Eye (tissue), 1 donor: ENCODE results near the gene FAM117A.
"Not testable (repeated sequence)": the region's sequence is repeated elsewhere in the genome, so short reads cannot be mapped to it uniquely, and the experiment has no call there.

Source experiments
- DNase-seq: peaks from one replicate; pipeline ENCODE4 v3.0.0-alpha.2; 2015

Gene FAM117A

DNA sequence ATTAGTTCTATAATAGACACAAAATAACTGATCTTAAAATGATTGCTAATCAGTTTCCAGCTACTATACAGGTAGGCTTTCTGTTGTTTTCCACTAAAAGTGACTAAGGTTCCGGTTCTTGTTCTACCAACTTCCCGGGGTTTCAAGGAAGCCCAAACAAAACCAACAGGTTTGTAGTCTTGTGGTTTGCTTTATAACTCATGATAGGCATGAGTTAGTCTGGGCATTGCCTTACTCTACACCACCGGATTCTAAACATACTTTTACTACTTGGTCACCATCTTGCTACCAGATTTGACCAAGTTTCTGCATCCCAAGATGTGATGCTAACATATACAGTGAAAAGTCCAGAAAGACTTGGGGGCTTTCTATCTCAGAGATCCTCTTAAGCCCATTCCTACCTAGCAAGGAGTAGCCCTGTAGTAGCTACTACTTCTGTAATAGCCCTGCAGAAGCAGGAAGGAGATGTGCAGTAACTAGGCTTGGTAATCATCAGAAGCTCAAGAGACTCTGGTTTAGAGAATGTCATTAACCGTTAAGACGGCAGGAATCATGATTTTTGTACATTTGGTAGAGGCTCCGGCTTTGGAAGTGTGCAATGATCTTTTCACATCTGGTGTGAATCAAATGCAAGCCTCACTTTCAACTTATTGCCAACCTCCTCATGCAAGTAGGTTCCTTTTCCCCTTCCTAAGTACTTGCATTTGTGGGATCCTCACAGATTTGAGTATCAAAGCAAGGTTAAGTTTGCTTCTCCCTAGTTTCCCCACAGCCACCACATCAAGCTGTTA, 1.6 kb downstream of the FAM117A start:
- peak; percentile 48 for DNase-seq

DNA sequence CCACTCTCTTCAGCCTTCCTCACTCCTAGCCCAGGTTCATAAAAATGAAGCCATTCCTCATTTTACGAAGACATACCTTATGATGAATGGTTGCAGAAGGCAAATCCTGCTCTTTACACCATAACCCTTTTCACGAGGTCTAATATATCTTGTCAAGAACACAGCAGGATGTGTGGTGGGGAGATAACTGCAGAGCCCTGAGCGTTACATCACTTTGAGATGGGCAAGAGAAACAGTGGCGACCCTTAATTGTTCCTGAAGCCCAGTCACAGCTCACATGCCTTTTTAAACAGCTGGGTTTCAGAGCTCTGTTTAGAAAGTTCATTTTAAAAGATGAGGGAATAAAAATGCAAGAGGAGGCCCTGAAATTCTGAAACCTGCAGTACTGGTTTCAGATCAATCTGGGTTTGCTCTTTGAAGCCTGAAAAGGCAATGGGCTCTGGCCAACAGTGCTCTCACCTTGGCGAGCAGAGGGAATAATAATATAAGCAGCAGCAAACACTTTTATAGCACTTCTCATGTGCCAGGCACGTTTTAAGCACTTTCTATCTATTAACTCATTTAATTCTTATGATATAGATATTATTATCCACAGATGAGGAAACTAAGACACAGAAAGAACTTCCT, 2.9 kb downstream of the FAM117A start:
- DNase-seq, result no peak

DNA sequence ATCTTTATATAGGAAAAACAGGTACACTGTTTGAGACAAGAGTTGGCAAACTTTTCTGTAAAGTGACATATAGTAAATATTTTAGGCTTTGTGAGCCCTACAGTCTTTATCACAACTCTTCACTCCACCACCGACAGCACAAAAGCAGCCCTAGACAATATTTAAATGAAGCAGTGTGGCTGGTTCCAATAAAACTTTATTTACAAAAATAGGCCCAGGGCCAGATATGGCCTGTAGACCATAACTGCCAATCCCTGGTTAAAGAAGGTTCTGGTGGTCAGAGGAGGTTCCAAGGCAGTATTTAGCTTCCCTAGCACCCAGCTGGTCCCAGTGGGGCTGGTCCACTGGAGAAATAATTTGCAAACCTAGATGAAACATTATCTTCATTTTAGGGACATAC, 3.6 kb downstream of the FAM117A start:
- no peak for DNase-seq

DNA sequence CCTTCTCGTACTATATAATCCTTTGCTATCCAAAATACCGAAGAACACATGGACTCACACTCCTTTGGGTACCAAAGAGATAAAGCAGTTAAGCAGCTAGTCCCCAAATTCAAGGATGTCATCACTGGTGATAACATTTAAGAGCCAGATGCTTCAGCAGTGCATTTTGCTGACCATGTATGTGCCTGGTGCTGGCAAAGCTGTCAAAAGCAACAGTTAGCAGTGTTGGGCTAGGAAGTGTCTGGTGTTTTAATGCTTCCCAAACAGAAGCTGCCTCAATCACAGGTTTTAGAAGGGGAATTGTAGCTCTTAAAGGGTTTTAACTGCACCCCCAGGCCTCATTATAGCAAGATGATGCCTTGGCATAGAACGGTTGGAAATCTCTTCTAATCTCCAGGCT, 4.7 kb downstream of the FAM117A start:
- no peak for DNase-seq

DNA sequence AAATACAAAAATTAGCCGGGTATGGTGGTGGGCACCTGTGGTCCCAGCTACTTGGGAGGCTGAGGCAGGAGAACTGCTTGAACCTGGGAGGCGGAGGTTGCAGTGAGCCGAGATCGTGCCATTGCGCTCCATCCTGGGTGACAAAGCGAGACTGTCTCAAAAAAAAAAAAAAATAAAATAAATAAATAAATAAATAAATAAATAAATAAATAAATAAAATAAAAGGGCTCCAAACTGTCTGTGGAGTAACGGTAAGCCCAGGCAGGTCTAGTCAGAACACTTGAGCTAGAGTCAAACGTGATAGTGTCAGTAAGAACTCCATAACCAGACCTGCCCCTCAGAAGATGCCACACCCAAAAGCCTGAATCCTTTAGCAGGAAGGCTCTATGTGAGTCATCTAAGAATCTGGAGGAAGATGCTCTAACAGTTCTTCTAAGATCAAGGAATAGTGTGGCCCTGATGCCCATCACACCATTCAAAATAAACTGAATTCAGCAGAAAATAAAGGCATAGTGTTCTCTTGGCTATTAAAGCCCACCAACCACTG, 5.4 kb downstream of the FAM117A start:
- not testable (repeated sequence) for DNase-seq

DNA sequence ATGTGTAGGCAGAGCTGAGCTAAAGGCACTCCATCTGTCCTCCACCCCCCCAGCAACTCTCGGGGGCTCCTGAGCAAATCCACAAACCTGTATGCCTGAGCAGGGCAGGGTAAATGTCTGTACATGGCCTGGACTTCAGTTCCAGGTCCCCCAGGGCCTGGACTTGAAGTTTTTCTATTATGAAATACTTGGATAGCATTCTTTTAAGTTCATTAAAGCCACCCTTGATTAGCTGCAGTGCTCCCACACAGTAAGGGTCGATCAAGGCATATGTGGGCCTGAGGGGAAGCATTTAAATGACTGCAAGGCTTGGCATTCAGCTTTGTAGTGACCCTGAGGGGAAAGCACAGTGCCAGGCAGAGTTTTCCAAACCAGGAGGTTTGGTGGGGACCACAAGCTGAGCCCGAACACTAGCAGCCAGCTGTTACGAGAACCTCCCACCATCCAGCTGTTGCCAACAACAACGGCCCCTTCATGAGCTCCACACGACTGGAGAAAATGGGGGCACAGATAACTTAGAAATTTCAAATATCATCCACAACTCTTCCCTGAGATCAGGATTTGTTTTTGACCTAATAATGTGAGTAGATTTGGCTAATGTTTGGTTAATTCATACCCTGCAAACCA, 6.7 kb downstream of the FAM117A start:
- no peak for DNase-seq

DNA sequence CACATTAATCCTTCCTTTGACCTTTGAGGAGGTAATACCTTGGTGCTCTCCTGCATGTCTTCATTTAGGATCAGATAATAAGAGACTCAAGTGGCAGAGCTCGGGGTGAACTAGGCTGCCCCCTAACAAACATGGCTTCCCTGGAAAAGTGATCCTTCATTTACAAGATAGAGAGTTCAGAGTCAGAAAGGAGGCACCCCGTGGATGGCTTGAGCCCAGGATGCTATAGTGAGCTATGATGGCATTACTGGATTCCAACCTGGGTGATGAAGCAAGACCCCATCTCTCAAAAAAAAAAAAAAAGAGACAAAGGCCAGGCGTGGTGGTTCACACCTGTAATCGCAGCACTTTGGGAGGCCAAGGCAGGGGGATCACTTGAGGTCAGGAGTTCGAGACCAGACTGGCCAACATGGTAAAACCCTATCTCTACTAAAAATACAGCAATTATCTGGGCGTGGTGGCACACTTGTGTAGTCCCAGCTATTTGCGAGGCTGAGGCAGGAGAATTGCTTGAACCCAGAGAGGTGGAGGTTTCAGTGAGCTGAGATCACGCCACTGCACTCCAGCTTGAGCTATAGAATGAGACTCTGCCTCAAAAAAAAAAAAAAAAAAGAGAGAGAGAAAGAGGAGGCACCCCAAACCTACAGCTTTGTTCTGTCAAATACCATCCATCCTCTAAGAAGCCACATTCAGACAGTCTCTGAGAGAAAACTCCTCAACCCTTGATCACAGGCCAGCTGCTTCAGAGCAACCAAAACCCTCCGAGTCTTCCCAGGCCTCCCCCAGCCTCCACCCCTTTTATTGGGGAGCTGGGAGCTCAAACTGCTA, 7.4 kb downstream of the FAM117A start:
- DNase-seq, result no peak

DNA sequence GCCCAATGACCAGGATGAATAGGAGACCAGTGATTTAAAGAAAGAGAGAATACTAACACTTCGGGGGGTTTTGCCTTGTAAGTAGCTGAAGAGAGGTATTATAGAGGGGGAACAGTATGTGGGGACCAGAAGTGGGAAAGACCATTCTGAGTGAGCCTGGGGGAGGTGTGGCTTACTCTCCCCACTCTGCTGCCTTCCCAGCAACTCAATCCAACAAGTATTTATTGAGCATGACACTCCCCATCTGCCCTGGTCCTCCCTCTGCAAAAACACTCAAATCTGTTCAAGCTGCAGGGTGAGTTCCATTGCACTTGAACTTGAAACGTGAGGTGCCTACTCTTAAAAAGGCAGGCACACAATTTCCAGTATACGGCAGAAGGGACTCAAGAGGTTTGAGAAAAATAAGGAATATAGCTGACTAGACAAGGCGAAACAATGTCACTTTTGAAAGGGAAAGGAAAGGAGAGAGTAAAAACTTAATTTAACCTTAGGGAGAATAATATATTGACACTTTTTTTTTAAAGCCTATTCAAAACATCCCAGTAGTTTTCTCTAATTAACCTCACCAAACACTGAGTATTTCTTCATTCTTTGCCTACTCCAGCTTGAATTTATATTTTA, 8.2 kb downstream of the FAM117A start:
- no peak for DNase-seq

DNA sequence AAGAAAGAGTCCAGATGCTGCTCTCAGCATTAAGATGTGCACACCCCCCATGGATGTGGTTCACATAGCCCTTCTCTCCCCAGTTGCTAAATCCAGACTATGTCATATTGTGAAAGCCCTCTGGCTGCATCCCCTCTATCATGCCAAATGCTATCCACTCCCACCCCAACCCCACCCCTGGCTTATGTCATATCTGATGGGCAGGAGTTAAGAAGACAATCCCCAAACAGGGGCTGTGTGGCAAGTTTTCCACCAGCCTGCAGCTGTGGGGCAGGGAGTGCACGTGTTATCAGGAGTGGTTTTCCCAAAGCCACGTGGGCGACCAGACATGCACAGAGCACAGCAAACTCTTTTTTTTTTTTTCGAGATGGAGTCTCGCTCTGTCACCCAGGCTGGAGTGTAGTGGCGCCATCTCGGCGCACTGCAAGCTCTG, 10.0 kb downstream of the FAM117A start:
- no peak for DNase-seq

DNA sequence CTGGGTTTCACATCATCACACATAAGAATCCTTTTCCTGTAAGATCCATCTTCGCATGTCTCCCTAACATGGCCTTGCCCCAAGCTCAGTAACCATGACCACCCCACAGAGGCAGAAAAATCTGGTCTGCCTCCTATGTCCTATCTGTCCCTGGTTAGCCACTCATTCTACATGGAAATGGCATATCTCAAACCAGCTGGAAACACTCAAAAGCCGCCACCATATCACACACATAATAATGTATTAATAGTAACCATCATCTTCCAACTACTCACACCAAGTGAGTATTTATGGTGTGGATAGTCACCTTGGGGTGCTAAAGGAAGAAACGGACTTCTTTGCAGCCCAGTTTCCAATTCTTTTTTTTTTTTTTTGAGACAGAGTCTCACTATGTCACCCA, 11.4 kb downstream of the FAM117A start:
- no peak for DNase-seq

DNA sequence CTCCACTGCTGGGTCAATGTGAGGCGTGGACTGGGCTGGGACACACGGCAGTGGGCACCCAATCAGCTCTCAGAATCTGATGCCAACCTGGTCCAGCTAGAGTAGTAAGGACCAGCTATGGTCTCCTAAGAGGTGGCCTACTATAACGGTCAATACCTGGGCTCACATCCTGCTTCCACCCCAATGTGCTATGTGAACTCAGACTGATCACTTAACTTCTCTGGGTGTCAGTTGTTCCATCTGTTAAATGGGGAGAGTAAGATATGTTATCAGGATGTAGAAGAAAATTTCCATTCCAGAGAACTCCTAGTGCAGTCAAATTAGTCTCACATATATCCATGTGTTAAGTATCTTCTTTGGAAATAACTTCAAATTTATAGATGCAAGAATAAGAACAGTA, 14.2 kb downstream of the FAM117A start:
- DNase-seq, result no peak

DNA sequence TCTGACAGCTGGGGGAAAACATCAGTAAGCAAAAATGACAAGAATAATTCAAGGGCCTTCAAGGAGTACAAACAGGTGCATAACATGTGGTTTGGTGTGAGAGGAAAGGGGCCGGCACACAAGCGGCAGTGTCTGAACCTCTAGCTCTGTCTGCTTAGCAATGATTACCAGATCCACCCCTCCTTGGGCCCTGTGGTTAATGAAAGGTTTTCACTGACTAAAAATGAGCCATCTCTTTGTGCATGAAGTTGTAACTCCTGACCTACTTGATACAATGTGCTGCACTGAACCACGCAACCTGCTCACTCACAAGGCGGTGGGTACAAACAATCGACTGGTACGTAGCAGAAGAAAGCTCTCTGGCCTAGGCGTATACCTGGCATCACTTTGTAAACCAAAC, 15.1 kb downstream of the FAM117A start:
- DNase-seq, result no peak

DNA sequence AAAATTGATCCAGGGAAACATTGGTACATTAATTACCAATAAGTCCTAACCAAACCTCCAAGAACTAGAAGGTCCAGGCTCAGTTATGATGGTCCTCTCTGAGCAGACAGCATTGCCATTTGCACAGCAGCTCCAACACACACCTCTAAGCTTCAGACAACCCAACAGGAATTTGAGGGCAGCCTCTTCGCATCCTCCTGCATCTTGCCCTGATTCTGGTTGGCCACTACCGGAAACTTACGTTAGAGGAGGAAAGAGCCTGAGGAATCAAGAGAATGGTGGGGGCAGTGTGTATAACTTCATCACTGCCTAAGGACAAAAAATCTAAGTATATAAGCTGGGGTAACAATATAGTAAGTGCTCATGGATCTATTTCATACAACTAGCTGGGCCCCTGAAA, 15.7 kb downstream of the FAM117A start:
- no peak for DNase-seq

DNA sequence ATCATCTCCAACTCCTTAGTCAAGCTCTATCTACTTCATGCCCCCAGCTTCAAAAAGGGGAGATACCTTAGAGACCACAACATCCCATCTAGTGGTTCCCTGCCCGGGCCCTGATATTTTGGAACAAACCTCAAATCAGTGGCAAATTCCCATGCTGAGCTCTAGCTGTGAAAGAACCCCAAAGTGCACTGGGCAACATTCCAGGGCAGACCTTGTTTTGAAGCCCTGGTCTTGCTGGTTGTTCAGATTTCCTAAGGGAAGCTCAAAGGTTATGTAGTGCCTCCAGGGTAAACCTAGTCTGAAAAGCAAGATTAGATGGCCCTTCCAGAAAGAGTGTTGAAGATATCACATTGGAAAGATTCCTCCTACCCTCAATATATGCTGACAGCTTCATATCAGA, 16.3 kb downstream of the FAM117A start:
- DNase-seq, result no peak

DNA sequence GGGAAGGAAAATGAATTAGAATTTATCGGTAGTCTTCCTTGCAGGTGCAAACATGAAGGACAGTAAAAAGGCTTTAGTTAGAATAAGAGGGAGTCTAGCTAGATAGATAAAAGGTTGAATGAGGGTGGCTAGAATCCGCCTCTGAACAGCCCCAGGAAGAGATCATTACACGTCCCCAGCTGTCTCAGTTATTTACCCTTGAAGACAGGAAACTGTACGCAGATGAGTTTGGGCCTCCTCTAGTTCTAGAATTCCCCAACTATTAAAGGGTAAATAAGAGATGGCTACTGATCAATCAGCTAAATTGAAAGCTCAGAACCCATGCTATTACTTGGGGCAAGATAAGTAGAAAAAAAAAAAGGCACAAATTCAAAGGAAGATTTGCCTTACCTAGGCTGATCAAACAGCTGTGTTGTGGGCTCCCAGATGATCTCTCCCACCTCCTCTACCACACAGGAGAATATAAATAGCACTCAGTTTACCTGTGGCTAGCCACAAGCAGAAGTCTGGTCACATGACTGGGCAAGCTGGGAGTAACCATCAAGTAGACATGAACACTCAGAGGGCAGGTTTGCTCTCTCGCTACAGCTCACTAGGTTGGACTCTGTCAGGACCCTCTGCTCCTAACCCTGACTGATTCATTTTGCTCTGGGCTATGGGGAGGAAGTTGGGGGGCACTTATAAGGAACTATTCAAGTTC, 17.0 kb downstream of the FAM117A start:
- no peak for DNase-seq

DNA sequence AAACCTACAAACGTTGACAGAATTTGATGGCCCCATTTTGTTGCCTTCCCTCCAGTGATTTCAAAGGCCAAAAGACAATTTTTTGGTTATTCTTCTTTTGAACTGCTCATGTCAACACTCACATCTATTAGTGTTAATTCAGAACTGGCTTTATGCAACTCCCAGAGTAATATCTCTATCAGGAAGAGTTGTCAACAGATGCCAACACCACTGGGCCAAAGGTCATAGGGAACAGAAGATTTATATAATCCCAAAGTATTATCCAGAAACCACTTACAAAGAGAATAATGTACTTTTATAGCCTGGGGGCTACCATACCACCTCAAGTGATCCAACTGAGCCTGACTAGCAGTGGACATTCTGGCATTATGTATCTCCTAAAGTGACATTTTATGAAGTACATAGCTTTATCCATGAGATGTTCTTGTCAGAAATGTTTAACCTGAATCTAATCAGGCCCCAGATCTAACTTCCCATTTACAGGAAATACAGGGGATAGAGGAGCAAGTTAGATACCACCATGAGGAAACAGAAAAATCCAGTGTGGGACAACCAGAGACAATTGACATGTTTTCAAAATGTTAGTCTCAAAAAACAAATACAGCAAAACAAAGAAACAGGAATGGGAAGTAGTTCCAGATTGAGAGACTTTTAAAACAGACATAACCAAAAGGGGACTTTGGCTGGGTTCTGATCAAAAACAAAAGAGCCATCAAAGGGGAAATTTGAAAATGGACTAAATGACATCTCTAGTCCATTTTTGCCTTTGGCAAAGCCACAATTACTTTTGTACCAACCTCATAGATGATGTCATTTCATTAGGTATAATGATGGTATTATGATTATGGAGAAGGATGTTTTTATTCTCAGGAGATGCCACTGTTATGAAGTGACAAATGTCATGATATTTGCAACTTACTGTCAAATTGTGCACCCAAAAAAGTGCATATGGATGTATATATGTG, 18.5 kb downstream of the FAM117A start:
- no peak for DNase-seq

DNA sequence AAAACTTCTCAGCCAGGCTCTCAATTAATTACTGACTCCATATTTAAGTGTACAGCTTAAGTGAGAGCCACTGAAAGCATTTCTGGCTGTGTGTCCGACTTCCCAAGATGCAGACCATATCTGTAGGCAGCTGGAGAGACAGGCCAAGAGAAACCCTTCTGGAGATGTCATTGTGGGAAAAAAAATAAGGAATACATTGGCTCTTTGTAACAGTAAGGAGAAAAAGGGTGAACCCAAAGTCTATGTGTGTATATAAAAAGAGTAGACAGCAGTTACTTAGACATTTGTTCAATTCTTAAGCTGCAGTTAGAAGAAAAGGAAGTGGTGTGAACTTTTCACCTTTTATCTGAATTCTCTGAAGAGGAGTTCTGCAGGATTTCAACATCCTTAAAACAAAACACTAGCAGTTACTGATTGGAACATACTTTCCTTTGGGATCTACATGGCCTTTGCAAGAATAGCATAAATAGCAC, 21.7 kb downstream of the FAM117A start:
- DNase-seq, result no peak

DNA sequence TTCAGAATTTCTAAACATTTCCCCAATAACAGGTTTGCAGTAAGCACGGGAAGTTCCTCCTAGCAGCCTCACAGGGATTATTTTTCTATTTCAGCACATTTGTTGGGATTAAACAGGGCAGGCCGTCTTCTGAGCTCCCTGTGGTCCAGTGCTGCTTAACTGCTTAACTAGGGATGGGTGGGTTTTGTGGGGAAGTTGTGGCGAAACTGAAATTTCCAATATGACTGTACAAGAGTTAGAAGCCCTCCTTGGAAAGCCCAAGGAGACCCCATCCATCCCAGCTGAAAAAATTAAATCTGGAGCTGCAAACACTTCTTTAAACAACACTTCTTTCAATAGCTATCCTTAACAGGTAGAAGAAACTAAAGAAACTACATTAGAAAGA, 22.2 kb downstream of the FAM117A start:
- no peak for DNase-seq

DNA sequence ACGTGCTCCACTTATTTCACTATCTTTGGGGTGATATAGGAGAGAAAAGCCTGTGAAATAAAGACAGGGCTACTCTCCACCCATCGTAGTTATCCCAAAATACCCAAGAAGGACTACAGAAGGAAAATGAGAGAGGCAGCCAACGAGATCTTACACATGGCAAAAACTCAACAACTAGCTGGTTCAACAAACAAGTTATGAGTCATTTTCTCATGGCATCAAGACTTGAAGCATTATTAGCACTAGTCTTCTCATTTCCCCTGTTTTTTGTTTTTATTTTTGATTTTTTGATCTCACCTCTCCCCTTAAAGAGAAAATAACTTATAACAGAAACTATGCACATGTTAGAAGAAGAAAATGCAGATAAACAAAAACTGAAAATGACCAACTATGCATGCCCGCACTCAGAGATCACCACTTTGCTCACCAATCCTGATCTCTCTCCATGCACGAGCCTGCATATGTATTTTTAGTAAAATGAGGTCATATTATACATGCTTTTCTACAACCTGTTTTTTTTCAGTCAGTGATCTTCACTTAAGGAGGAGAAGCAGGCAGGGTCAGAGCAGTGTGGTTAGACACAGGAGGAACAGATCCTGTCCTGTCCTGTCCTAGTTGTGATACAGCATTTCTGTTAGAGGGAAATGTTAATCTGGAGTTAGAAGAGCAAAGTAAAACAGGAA, 22.8 kb downstream of the FAM117A start:
- DNase-seq, result no peak
